ENCODE data around the gene MAPK10. TPM values are rescaled to one million over a fixed set of nuclear protein-coding genes. Genes with fewer than 3 reads are reported as not detected.

Gene MAPK10
- total RNA-seq, 1 donor from 2014 or later, result 30.7 TPM

DNA sequence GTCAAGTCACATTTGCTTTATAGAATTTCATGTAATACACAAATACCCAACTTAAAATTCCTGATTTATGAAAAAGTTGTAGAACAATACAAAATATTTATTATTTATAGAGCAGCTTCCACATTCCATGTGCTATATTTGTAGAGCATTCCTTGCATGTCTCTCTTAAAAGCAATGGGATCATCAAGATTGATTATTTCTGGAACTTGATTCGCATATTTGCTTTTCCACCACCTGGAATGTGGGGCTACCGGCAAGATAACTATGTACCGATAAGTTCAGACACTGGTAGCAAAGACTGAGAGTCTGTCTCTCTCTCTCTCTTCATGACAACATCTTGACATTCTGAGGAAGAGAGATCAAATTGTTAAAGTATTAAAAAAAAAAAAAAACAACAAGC lies 59.3 kb downstream of the MAPK10 start:
- Histone ChIP-seq H3K27me3 (ENCODE audit: low read depth) (no peaks in the 10 kb centered on the region), H3K27ac (no peak overlapping the region), H3K4me1 (no peaks in the 10 kb centered on the region), H3K4me3 (no peak overlapping the region), H3K36me3 (no peaks in the 10 kb centered on the region), H3K9me3 (peaks cover 3% of the 10 kb centered on the region)
- ATAC-seq (no peak), DNase-seq (no peak)
- TF ChIP-seq, protein P1, sequence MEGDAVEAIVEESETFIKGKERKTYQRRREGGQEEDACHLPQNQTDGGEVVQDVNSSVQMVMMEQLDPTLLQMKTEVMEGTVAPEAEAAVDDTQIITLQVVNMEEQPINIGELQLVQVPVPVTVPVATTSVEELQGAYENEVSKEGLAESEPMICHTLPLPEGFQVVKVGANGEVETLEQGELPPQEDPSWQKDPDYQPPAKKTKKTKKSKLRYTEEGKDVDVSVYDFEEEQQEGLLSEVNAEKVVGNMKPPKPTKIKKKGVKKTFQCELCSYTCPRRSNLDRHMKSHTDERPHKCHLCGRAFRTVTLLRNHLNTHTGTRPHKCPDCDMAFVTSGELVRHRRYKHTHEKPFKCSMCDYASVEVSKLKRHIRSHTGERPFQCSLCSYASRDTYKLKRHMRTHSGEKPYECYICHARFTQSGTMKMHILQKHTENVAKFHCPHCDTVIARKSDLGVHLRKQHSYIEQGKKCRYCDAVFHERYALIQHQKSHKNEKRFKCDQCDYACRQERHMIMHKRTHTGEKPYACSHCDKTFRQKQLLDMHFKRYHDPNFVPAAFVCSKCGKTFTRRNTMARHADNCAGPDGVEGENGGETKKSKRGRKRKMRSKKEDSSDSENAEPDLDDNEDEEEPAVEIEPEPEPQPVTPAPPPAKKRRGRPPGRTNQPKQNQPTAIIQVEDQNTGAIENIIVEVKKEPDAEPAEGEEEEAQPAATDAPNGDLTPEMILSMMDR (IDR thresholded peaks at IDR 0.05), result no peak
- intact Hi-C loops (cut with DNase I), result no loop called here

DNA sequence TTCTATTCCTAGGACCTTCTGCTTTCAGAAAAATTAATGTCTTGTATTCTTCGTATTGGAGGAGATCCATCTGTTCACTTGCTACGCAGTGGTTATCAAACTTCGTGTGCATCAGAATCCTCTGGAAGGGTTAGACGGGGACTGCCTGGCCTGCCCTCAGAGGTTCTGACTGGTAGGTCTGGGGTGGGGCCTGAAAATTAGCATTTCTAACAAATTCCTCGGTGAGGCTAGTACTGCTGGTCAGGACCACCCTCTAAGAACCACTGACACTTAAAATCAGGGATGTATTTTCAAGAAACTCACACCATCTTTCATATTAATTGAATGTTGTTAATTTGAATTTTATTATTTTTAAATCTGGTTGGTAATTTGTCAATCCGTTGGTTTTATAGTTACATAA lies 63.0 kb downstream of the MAPK10 start:
- Histone ChIP-seq H3K27ac (no peak overlapping the region), H3K36me3 (no peaks in the 10 kb centered on the region), H3K4me3 (no peak overlapping the region), H3K27me3 (ENCODE audit: low read depth) (no peaks in the 10 kb centered on the region), H3K9me3 (no peaks in the 10 kb centered on the region), H3K4me1 (no peaks in the 10 kb centered on the region)
- DNase-seq (no peak), ATAC-seq (no peak)
- TF ChIP-seq, protein P1 (IDR thresholded peaks at IDR 0.05), result no peak
- intact Hi-C loops (cut with DNase I), result no loop called here

DNA sequence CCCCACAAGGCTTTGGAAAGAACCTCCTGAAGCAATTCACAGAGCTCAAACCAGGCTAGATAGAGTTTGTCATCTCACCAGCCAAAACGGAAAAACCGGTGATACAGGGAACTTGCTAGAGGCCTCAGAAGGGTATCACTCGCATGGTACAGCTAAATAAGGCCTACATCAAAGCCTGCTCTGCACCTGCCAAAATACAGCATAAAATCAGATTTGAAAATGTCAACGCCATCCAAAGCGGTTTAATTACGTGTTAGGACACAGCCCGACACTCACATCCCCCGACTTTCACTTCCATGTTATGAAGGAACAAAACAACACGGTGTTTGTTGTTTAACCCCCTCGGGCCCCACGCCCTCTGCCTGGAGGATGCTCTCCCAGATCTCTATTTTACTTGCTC lies 65.0 kb downstream of the MAPK10 start:
- no peaks in the 10 kb centered on the region for H3K27me3 ChIP-seq (ENCODE audit: low read depth)
- H3K27ac ChIP-seq, result no peak overlapping the region
- H3K9me3 ChIP-seq, result no peaks in the 10 kb centered on the region
- intact Hi-C loops (cut with DNase I), result no loop called here
- no peaks in the 10 kb centered on the region for H3K36me3 ChIP-seq
- no peak for ATAC-seq
- H3K4me1 ChIP-seq, result no peaks in the 10 kb centered on the region
- no peak overlapping the region for H3K4me3 ChIP-seq
- TF ChIP-seq, protein P1 (IDR thresholded peaks at IDR 0.05), result no peak
- DNase-seq, result no peak

DNA sequence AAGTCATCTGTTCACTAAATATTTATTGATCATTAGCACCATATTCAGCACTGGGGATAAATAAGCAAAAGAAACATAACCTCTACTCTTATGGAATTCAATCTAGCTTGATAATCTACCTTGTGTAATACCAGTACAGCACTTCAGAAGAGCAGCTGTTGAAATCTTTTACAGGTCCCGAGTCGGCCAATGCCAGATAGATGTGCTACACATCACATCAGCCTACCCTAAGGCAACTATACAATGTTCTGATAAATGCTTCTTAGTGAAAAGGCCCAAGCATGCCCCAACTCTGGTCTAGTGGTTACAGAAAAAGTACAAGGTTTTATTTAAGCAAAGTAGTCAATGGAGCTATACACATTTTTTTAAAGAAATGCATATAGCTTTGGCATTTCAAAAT lies 68.7 kb downstream of the MAPK10 start:
- TF ChIP-seq, protein P1 (IDR thresholded peaks at IDR 0.05), result no peak
- H3K4me3 ChIP-seq, result no peak overlapping the region
- DNase-seq, result no peak
- no peak for ATAC-seq
- H3K27me3 ChIP-seq (ENCODE audit: low read depth), result no peaks in the 10 kb centered on the region
- H3K36me3 ChIP-seq, result no peaks in the 10 kb centered on the region
- no peak overlapping the region for H3K27ac ChIP-seq
- no peaks in the 10 kb centered on the region for H3K9me3 ChIP-seq
- H3K4me1 ChIP-seq, result no peaks in the 10 kb centered on the region
- intact Hi-C loops (cut with DNase I), result no loop called here

DNA sequence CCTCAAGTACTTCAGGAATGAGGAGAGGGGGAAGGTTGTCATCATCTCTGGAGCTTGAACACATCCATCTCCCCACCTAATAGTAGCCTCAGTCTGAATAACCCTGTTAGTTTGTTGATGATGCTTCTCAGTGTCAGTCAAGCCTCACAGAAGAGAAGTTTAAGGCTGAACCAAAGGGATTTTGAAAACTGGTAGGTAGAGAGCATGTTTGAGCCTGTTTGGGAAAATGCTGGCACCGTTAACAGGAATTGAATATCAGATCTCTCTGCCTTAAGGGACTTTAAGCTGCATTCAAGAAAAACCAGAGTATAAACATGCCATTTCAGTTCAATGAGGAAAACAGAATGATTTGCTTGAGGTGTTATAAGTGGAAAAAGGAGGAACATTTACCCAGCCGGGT lies 73.1 kb downstream of the MAPK10 start:
- no peaks in the 10 kb centered on the region for H3K9me3 ChIP-seq
- intact Hi-C loops (cut with DNase I), result no loop called here
- no peak overlapping the region for H3K4me3 ChIP-seq
- H3K36me3 ChIP-seq, result no peaks in the 10 kb centered on the region
- ATAC-seq, result no peak
- H3K27me3 ChIP-seq (ENCODE audit: low read depth), result no peaks in the 10 kb centered on the region
- no peak for DNase-seq
- H3K4me1 ChIP-seq, result no peaks in the 10 kb centered on the region
- TF ChIP-seq, protein P1 (IDR thresholded peaks at IDR 0.05), result no peak
- H3K27ac ChIP-seq, result no peak overlapping the region

DNA sequence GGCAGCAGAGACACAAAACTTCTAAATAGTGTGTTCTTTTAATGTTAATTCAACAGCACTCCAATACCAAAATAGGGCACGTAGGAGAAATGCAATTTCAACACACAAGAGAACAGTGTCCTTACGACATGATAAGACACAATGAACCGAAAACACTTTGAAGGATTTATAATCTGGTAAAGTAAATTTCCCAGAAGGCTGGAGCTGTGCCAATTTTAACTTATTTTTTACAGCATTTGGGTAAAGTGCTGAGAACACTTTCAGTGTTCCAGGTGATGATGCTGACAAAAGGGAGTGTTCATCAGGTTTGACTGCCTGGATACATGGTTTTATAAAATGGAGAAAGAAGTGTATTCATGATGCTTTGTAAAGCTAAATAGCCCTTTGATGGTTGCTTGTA lies 76.5 kb downstream of the MAPK10 start:
- H3K4me3 ChIP-seq, result no peak overlapping the region
- DNase-seq (no peak), ATAC-seq (no peak)
- intact Hi-C loops (cut with DNase I), result no loop called here
- H3K36me3 ChIP-seq, result no peaks in the 10 kb centered on the region
- no peaks in the 10 kb centered on the region for H3K9me3 ChIP-seq
- TF ChIP-seq, protein P1 (IDR thresholded peaks at IDR 0.05), result no peak
- no peak overlapping the region for H3K27ac ChIP-seq
- no peaks in the 10 kb centered on the region for H3K27me3 ChIP-seq (ENCODE audit: low read depth)
- H3K4me1 ChIP-seq, result no peaks in the 10 kb centered on the region
